Measurements from ENCODE around the gene PFDN4. TPM values are rescaled to one million over a fixed set of nuclear protein-coding genes. Genes with fewer than 3 reads are reported as not detected.
"Not testable (repeated sequence)": the region's sequence is repeated elsewhere in the genome, so short reads cannot be mapped to it uniquely, and the experiment has no call there.

PFDN4 gene
- polyA plus RNA-seq, 3 donors: 45.3 to 63.9 (median 50.7) TPM

DNA sequence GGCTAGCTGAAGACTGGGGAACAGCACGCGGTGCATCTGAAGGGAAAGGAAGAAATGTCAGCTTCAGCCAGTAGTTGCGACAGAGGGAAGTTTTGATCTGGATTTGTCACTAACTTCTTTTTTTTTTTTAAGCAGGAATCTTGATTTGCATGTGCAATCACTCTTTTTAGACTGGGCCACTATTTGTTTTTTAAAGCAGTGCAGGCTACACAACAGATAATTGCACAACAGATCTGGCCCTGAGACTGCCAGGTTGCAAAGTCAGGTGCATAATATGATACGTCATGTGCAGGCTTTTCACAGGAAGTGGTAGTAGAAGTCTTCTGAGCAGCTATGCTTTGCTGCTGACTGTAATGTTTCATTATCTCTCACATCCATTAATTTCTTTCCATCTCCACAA is 13.5 kb downstream of the PFDN4 start:
- no peak for DNase-seq

- no peak for DNase-seq
Measured at GRCh38 chr20:54221996-54222890, 14.4 kb downstream of the PFDN4 start.

DNA sequence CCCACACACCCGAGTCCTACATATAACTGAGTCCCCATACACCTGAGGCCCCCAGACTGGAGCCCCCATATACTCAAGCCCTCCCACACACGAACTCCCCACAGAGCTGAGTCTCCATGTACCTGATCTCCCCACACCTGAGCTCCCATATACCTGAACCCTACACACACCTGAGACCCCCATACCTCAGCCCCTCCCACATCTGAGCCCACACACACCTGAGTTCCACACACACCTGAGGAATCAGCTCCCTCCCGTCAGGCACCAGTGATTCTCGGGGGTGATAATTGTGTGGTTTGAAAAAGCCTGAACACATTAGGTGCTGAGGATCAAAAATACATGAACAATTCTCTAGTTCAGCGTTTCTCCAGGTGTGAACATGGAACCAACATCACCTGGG is 15.4 kb downstream of the PFDN4 start:
- DNase-seq: no peak

- DNase-seq: no peak
Measured at GRCh38 chr20:54223751-54224150, 15.9 kb downstream of the PFDN4 start.

DNA sequence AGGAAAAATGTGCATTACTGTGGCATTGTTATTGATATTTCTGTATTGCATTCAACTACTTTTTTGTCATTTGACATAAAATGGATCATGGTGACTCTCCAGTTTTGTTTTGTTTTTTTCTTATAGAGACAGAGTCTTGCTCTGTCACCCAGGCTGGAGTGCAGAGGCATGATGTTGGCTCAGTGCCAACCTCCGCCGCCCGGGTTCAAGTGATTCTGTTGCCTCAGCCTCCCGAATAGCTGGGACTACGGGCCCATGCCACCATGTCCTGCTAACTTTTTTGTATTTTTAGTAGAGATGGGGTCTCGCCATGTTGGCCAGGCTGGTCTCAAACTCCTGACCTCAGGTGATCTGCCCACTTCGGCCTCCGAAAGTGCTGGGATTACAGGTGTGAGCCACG is 16.8 kb downstream of the PFDN4 start:
- DNase-seq: not testable (repeated sequence)

DNA sequence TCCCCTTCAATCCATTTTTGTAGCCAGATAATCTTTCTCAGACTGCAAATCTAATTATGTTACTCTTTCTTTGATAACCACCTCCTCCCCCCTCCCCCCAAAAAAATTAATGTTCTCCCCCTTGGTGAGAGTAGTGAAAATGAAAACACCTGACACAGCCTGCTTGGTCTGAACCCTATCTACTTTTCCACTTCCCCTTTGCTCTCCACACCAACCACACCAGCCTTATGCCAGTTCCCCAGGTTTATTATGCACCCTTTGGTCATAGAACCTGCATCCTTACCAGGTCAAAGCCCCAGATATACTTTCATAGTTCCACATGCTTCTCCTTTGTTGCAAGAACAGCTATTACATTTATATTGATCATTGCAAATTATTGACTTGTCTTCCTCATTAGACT is 19.4 kb downstream of the PFDN4 start:
- DNase-seq: no peak

DNA sequence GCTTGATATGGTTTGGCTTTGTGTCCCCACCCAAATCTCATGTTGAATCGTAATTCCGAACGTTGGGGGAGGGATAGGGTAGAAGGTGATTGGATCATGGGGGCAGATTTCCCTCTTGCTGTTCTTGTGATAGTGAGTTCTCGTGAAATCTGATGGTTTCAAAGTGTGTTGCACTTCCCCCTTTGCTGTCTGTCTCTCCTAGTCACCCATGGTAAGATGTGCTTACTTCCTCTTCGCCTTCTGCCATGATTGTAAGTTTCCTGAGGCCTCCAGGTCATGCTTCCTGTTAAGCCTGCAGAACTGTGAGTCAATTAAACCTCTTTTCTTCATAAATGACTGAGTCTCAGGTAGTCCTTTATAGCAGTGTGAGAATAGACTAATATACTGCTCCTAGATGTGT is 19.9 kb downstream of the PFDN4 start:
- DNase-seq: no peak

DNA sequence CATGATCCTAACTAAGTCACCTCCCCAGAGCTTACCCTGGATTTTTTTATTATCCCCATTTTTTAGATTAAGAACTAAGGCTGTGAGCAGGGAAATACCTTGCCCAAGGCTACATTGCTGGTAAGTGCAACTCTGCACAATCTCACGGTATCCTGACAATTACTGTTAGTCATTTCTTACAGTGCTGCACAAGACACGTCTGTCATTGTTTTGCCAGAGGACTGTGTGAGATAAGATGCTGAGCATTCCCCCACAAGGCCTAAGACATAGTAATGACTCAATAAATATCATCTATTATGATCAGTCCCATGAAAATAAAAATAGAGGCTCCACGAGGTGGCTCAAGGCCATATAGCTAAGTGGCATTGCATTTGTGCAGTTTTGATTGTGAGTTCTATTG is 21.0 kb downstream of the PFDN4 start:
- no peak for DNase-seq

- DNase-seq: no peak
Measured at GRCh38 chr20:54229566-54230160, 21.8 kb downstream of the PFDN4 start.

GRCh38 chr20:54231036-54231435 is 23.1 kb downstream of the PFDN4 start:
- no peak for DNase-seq

- no peak for DNase-seq
Measured at GRCh38 chr20:54234991-54235390, 27.1 kb downstream of the PFDN4 start.

DNA sequence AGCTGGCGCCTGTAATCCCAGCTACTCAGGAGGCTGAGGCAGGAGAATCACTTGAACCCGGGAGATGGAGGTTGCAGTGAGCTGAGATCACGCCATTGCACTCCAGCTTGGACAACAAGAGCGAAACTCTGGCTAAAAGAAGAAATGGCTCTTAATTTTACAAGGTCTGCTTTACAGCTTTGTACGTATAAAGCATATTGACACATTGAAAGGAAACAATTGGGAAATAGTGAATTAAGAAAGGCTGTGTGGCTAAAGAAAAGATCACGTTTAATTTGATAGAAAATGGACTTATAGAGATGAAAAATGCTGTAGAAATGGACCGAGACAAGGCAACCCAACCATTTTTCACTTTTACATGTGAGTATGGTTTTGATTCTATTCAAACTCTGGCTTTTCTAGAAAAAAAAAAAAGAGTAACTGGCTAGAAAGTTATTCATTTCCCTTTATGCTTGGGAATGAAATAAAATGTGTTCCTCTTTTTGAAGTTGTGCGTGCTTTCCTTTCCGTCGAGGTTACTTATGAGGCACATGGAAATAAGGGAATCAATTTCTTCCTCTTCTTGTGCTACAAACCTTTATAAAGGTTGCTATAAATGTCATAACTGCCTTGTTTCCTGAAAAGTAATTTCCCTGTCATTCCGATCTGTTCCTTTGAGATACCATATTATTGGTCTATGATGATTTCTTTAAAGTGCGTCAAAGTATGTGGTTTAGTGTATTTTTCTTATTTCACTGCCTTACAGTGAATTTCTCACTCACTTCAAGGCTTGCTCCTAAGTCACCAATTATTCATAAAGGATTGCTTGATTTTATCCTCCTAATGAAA is 29.4 kb downstream of the PFDN4 start:
- DNase-seq: no peak

DNA sequence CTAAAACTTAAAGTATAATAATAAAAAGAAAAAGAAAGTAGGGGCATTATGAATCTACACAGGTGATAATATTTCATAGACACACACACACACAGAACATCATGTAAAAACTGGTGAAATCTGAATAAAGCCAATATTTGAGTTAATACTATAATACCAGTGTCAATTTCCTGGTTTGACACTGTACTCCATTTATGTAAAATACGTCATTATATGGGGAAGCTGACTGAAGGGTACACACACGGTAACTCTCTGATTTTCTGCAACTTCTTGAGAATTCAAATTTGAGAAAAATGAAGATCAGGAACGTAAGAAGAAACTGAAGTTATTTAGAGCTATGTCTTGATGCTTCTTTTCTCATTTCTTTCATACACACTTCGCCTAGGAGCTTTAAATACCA is 36.2 kb downstream of the PFDN4 start:
- DNase-seq: no peak

GRCh38 chr20:54248705-54249104 is 40.8 kb downstream of the PFDN4 start:
- DNase-seq: not testable (repeated sequence)

DNA sequence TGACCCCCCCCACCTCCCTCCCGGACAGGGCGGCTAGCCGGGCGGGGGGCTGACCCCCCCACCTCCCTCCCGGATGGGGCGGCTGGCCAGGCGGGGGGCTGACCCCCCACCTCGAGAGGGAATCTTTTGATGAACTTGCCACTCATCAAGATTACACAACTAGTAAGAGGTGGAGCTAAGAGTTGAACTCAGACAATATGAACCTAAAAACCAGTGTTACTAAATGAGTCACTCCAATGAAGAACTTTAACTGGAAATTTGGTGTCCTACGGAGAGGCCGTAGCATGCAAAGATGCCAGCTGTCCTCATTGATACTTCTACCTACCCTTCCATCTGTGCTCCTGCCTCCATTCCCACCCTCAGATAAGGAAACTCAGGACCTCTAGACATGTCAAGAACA is 42.8 kb downstream of the PFDN4 start:
- DNase-seq: no peak

- DNase-seq: no peak
Measured at GRCh38 chr20:54251096-54251495, 43.2 kb downstream of the PFDN4 start.

DNA sequence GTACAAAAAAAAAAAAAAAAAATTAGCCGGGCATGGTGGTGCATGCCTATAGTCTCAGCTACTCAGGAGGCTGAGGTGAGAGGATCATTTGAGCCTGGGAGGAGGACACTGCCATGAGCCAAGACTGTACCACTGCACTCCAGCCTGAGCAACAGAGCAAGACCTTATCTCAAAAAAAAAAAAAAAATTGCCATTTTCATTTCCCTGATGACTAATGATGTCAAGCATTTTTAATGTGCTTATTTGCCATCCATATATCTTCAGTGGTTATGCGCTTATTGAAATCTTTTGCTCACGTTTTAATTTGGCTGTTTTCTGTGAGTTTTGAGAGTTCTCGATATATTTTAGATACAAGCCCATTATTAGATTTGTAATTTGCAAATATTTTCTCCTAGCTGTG is 46.7 kb downstream of the PFDN4 start:
- no peak for DNase-seq

- DNase-seq: no peak
Measured at GRCh38 chr20:54255157-54255556, 47.3 kb downstream of the PFDN4 start.

GRCh38 chr20:54256202-54256601 is 48.3 kb downstream of the PFDN4 start:
- DNase-seq: no peak

DNA sequence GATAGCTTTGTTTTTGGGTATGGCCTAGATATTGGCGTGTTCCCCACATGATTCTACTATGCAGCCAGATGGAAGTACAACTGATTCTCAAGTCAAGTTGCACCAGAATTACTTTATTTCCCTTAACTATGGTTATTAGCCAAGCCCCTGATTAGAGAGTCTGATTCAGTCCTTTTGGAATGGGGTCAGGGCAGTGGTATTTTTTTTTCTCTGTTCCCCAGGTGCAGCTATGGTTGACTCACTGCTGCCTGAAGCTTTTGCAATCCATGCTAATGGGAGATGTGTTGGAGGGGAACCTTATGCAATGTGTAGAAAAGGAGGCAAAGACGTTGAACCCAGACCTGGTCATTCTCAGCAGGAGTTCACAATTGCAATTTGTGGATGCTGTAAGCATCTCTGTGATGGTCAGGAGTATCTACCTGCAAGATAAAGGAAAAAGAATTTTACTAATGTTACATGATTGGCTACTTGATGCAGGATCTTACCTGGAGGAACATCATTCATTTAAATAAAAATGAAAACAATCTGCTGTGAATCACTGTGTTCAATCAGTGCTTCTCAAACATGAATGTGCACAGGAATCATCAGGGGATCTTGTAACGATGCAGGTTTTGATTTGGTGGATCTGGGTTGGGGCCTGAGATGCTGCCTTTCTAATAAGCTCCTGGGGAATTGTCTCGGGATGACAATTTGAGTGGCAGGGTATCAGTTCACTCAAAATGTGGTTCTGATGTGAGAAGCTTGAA is 49.4 kb downstream of the PFDN4 start:
- no peak for DNase-seq

GRCh38 chr20:54260116-54260515 is 52.2 kb downstream of the PFDN4 start:
- no peak for DNase-seq

DNA sequence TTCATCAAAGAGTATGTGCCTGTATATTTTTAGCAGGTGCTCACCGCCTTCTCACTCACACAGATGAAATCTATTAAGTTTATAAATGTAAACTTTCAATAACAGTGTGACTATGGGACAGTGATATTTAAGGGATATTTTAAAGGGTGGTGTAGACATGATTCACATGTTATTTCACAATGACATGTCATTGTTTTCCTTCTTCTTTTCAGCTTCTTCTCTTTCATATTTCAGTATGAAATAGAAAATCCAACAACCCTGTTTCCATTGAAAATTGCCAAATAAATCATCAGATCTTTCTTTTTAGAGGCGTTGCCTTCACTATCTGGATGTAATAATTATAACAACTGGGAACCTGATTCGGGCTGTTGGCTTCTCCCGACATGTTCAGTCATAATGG is 54.8 kb downstream of the PFDN4 start:
- DNase-seq: no peak
